NCI-H226 (cell line): ENCODE data around the gene ZGPAT.
A peak's percentile ranks its signal among the peaks of the same experiment; 100 is the strongest.
"Not testable (repeated sequence)": the region's sequence is repeated elsewhere in the genome, so short reads cannot be mapped to it uniquely, and the experiment has no call there.

Experiments
- DNase-seq: peaks from one replicate; pipeline ENCODE4 v3.0.0-alpha.2; 2015

The ZGPAT gene

DNA sequence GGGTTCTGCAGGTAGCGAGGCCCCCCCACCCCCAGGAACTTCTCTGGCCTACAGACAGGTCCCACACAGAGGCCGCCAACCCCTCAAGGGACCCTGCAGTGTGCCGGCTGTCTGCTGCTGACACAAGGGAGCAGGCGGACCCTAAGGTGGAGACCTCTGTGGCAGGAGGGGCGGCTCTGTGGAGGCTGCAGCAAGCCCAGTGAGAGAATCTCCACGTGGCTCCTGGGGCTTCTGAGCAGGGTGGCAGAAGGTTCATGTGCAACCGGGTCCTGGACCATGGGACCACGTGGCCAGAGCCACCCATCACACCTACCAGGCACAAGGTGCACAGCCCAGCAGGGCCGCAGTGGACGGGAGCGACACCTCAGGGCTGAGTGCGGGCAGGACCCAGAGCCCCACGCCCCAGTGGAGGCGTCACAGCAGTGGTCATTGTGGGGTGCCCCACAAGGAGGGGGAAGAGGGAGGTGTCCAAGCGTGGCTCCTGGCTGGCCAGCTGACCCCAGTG, 4.3 kb upstream of the ZGPAT start:
- no peak for DNase-seq

DNA sequence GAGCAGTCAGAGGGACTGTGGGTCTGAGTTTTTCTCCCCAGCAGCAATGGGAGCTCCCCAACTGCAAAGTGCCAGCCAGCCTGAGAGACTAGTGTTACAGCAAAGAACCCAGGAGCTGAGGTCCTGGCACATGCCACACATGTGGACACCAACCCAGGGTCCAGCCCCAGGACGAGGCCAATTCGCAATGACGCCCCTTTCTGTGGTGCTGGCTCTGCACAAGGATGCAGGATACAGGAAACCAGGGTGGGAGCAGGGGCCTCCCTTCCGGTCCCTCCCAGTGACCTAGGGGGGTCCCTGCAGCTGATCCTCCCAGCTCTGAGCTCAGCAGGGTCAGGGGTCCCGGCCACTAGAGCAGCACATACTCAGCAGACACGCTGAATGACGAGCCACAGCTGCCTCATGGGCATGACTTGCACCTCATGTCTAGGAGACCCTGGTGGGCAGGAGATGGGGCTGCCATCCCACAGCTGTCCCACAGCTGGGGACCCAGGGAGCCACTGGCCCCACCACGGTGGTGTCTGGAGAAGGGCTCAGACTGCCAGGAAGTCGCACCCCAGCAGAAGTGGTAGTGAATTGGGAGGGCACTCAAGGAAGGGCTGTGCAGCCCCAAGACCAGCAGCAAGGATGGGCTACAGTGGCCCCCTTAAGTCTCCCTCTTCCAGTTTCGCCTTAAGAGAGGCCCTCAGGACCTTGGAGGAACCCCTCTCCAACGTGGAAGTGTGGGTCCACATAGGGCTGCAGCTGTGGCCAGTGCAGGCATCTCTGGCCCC, 3.7 kb upstream of the ZGPAT start:
- DNase-seq: no peak

DNA sequence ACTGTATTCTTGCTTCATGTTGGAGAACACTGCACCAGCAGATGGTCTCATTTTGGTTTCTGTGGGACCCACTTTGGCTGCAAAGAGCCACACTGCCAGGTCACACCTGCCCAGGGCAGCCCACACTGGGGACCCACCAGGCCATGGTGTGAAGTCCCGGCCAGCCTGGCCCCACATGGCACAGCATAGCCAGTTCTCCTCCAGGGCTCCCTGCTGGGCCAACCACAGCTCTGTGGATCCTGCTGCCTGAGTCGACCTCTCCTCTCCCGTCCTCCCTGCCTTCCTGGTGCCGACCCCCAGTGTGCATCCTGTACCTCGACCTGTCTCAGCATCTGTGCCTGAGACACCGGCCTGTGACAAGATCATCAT, 3.1 kb upstream of the ZGPAT start:
- DNase-seq: no peak

DNA sequence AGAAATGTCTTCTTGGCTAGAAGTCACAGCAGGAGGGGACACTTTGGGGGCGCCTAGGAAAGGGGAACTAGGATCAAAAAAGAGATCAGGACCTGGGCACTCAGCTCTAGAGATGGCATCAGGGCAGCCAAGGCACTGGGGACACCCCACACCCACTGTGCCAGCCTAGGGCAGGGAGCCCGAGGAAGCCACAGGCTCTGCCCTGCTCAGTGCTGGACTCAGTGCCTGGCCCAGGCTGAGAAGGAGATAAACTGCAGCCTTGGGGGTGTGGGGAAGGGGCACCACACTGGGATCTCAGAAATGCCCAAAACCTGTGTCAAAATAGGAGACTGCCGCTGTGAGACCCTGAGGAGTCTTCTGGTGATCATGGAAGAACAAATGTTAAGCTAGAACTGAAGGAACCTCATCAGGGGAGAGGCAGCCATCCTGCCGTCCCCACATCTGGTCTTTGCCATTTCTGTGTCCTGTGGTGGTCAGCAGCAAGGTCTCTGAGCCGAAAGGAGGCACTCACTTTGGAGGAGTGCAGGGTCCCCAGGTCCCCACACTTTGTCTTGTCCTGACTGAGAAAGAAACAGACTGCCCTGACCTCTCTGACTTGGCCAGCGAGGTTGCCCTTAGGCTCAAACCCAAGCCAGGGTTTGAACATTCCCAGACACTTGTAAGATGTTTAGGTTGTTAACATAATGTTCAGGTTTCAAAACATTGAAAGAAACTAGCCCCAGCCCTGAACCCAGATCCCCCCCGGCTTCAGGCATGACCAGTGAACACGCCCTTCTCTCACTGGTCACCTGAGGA, 2.4 kb upstream of the ZGPAT start:
- no peak for DNase-seq

DNA sequence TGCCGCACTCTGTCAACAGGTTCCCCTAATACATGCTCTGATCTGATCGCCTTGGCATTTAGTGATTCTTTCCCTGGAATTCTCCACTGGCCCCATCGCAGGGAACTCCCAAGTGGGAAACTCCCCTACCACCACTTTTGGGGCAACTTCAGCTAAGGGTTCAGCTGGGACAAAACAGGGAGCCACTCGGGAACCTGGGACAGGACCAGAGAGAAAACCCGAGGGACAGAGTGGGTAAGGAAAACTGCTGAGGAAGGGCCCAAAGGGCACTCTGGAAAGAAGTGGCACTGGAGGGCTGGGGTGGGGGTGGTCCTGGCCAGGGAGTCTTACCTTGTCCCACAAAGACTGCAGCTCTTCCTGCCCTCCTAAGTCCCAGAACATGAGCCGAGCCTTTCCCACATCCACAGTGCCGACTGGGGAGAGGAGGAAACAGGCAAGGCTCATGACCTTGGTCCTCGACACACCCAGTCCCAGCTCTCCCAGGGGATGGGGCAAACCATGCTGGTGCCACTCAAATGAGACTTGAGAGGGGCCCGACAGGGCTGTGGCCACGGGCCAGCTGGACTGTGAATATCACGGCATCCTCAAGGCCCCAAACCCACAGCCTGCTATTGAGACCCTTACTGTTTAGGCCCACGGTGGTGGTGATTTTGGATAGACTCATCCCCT, 1.7 kb upstream of the ZGPAT start:
- DNase-seq: no peak

DNA sequence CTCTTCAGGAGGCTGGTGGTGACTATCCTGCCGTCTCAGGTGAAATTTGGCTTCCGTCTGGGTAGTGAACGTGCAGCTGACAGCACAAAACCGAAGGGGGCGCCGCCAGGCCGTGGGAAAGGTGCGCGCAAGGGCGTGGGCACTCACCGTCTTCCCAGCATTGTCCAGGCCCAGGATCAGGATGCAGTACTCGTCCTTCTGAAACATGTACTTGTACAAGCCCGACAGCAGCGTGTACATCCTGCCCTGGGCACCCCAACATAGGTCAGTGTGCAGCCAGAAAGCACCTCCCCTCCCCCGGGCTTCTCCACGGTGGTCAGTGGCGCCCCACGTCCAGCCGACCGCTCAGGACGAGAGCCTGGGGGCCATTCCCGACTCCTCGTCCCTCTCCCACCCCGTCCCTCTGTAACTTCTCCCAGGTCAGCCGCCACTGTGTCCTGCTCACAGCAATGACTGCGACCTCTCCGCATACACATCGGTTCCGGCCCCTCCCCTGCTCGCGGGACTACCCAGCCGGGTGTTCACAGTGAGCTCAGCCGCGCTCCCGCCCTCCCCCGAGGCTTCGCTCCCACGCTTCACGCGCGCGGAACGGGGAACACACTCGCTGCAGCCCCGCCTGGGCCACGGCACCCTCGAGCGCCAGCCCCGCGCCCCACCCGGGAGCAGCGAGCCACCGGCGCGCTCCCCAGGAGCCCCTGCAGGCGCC, 834 bp upstream of the ZGPAT start:
- DNase-seq: no peak

DNA sequence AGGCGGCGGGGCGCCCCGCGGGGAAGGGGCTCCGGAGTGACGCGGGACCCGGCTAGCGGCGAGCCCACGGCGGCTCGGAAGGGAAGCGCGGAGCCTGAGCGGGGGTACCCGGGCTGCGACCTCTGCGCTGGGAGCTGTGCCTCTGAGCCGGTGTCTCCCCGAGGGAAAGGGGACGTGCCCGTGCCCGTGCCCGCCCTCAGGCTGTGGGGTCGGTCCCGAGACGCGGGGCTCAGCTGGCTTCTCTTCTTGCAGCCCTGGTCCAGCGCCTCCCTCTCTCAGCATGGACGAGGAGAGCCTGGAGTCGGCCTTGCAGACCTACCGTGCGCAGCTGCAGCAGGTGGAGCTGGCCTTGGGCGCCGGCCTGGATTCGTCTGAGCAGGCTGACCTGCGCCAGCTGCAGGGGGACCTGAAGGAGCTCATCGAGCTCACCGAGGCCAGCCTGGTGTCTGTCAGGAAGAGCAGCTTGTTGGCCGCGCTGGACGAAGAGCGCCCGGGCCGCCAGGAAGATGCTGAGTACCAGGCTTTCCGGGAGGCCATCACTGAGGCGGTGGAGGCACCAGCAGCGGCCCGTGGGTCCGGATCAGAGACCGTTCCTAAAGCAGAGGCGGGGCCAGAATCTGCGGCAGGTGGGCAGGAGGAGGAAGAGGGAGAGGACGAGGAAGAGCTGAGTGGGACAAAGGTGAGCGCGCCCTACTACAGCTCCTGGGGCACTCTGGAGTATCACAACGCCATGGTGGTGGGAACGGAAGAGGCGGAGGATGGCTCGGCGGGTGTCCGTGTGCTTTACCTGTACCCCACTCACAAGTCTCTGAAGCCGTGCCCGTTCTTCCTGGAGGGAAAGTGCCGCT, 686 bp downstream of the ZGPAT start:
- no peak for DNase-seq

DNA sequence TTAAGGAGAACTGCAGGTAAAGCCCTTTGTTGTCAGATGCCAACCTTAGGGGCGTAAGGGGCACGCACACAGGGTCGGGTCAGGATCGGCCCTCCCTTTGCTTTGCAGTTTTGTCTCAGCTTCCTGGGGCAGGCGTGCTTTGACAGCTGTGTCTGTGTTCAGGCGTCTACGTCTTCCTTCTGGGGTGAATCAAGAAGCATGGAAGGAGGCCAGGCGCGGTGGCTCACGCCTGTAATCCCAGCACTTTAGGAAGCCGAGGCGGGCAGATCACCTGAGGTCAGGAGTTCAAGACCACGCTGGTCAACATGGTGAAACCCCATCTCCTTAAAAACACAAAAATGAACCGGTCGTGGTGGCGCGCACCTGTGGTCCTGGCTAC, 1.3 kb downstream of the ZGPAT start:
- no peak for DNase-seq

DNA sequence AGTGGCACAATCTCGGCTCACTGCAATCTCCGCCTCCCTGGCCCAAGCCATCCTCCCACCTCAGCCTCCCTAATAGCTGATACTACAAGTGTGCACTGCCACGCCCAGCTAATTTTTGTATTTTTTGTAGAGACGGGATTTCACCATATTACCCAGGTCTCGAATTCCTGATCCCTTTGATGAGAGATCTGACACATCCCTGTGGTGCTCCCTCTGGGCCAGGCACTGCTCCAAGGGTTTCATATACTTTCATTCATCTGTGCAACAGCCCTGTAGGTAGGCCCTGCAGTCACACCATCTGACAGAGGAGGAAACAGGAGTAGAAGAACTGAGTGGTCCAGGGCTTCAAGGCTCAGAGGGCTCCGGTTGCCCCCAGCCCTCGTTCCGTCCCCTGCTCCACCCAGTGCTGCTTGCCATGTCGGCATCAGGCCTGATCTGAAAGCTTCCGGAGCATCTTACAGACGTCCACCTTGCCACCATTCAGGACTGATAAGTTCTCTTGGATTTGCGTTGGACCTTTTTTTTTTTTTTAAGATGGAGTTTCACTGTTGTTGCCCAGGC, 3.3 kb downstream of the ZGPAT start:
- no peak for DNase-seq

DNA sequence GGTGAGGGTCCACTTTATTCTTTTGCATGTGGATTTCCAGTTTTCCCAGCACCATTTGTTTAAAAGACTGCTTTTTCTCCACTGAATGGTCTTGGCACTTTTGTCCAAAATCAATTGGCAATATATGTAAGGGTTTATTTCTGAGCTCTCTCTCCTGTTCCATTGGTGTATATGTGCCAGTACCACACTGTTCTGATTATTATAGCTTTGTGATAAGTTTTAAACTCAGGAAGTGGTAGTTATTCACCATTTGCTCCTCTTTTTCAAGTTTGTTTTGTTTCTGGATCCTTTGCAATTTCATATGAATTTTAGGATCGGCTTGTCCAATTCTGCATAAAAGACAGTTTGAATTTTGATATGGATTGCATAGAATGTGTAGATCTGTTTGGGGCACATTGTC, 4.4 kb downstream of the ZGPAT start:
- no peak for DNase-seq

DNA sequence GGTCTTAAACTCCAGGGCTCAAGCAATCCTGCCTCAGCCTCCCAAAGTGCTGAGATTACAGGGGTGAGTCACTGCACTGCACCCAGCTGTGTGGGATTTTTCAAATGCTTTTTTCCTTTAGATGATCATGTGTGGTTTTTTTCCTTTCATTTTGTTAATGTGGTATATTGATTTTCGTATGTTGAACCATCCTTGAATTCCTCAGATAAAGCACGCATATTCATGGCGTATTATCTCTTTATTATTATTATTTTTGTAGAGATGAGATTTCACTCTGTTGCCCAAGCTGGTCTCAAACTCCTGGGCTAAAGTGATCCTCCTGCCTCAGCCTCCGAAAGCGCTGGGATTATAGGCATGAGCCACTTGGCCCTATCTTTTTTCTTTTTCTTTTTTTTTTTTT, 7.0 kb downstream of the ZGPAT start:
- no peak for DNase-seq

DNA sequence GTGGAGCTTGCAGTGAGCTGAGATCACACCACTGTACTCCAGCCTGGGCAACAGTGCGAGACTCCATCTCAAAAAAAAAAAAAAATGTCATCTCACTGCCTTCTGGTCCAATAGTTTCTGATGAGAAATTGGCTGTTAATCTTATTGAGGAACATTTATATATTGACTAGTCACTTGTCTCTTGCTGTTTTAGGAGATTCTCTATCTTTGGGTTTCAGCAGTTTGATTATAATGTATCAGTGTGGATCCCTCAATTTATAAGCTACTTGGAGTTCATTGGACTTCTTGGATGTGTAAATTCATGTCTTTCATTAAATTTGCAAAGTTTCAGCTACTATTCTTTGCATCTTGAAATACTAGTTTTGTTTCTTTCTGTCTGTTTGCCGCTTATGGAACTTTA, 11.2 kb downstream of the ZGPAT start:
- DNase-seq: no peak

DNA sequence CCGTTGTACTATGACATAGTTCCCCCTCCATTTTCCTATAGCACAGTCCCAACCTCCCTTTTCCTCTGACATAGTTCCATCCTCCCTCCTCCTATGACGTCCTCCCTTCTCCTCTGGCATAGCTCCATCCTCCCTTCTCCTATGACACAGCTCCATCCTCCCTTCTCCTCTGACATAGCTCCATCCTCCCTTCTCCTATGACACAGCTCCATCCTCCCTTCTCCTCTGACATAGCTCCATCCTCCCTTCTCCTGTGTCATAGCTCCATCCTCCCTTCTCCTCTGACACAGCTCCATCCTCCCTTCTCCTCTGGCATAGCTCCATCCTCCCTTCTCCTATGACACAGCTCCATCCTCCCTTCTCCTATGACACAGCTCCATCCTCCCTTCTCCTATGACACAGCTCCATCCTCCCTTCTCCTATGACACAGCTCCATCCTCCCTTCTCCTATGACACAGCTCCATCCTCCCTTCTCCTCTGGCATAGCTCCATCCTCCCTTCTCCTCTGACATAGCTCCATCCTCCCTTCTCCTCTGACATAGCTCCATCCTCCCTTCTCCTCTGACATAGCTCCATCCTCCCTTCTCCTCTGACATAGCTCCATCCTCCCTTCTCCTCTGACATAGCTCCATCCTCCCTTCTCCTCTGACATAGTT, 15.3 kb downstream of the ZGPAT start:
- peak; percentile 28 for DNase-seq

DNA sequence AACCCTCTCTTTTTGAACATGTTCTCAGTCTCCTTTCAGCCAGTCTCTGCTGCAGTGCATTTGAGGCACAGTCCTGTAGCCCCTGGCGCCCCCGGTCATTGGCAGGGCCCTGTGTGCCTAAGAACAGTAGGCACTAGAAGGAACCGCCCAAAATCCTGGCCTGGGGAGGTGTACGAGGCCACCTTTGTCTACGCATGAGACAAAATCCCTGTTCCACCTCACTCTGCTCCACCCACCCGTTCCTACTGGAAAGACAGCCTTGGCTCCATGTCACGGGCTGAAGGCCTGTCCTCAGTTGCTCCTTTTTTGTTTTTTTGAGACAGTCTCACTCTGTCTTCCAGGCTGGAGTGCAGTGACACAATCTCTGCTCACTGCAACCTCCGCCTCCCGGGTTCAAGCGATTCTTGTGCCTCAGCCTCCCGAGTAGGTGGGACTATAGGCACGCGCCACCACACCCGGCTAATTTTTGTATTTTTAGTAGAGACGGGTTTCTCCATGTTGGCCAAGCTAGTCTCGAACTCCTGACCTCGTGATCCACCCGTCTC, 22.4 kb downstream of the ZGPAT start:
- DNase-seq: not testable (repeated sequence)

DNA sequence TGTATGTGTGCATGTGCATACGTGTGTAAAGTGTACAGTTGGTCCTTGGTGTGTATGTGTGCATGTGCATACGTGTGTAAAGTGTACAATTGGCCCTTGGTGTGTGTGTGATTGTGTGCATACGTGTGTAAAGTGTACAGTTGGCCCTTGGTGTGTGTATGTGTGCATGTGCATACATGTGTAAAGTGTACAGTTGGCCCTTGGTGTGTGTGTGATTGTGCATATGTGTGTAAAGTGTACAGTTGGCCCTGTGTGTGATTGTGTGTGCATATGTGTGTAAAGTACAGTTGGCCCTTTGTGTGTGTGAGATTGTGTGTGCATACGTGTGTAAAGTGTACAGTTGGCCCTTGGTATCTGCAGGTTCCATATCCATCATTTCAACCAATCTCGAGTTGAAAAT, 23.6 kb downstream of the ZGPAT start:
- no peak for DNase-seq

DNA sequence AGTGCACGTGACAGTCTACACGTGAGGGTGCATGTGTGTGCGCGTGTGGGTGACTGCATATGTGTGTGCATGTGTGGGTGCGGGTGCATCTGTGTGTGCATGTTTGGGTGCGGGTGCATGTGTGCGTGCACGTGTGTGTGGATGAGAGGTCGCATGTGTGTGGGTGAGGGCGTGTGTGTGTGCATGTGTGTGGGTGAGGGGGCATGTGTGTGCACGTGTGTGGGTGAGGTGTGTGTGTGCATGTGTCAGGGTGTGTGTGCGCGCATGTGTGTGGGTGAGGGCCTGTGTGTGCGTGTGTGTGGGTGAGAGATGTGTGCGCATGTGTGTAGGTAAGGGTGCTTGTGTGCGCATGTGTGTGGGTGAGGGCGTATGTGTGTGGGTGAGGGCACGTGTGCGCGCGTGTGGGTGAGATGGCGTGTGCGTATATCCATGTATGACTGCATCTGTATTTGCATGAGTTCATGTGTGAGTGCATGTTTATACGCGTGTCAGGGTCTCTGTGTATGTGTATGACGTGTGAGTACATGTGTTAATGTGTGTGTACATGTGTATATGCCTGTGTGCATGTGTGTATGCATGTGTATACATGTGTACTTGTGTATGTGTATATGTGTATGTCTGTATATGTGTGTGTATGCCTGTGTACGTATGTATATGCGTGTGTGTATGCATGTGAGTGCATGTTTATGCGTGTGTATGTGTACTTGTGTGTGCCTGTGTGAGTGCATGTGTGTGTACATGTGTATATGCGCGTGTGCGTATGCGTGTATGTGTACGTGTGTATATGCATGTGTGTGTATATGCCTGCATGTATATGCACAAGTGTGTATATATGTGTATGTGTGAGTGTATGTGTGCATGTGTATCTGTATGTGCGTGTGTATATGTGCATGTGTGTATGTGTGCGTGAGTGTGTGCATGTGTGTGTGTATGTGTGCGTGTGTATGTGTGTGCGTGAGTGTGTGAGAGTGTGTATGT, 24.6 kb downstream of the ZGPAT start:
- DNase-seq: no peak

DNA sequence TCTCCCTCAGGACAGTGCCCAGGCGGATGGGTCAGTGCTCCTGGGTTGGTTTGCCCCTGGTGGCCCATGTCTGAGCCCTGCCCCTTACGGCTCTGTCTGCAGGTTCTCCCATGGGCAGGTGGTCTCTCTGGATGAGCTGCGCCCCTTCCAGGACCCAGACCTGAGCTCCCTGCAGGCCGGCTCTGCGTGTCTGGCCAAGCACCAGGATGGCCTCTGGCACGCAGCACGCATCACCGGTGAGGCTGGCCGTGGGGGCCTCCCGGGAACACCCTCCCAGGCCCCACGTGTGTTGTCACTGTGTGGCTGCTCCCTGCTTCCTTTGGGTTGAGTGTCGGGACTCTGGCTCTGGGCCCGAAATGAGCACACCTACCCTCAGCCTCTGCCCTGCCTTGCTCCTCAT, 25.3 kb downstream of the ZGPAT start:
- DNase-seq: no peak

DNA sequence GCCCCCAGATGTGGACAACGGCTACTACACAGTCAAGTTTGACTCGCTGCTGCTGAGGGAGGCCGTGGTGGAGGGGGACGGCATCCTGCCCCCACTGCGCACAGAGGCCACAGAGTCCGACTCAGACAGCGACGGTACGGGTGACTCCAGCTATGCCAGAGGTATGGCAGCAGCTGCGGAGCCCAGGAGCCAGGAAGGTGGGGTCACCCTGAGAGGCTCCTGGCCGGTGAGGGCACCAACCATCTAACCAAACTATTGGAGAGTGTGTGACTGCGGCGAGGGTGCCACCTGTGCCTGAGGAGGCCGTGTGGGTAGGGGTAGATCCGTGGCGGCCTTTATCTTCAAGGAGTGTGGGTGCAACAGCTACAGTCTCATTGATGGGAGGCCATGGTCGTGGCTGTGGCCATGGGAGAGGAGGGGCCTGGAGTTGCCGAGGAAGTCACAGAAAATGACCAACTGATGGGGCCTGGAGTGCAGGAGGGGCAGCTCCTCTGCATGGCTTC, 25.8 kb downstream of the ZGPAT start:
- no peak for DNase-seq

DNA sequence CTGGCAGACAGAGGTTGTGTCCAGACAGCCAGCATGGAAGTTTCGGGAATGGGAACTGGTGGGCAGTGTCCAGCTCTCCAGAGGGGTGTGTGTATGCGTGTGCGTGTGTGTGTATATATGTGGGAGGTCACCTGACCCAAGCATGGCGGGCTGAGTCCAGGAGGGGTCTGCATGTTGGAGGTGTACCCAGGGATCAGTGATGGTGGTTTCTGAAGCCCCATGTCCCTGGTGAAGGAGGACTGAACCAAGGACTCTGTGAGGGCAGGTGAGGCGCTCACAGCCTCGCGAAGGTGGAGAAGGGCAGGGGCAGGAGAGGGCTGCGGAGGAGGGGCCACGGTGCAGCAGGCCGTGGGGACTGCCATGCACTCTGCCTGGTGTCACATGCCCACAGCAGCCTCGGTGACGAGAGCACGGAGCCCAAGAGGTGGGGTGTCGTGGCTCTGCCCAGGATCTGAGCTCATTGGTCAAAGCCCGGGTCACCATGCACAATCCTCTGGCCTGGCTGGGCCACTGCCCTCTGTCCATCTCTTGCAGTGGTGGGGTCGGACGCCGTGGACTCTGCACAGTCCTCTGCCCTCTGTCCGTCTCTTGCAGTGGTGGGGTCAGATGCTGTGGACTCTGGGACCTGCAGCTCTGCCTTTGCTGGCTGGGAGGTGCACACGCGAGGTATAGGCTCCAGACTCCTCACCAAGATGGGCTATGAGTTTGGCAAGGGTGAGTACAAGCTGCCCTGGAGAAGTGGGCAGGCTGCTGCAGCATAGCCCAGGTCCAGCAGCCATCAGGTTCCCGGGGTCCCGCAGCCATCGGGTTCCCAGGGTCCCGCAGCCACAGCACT, 26.5 kb downstream of the ZGPAT start:
- DNase-seq: no peak
